ENCODE measurements around the gene CABLES2. TPM values are rescaled to one million over a fixed set of nuclear protein-coding genes. Genes with fewer than 3 reads are reported as not detected.

Gene CABLES2
- total RNA-seq, 1 donor = 1.8 TPM

- Histone ChIP-seq H3K27ac (ENCODE audit: low read depth, low read length) (no peak overlapping the region), H2AFZ (ENCODE audit: low read length) (no peak overlapping the region), H3K4me3 (ENCODE audit: insufficient read depth, low read length) (peak overlapping the region; percentile 19), H3K79me2 (ENCODE audit: insufficient read depth, low read length) (no peaks in the 10 kb centered on the region), H4K20me1 (ENCODE audit: insufficient read depth, low read length) (no peaks in the 10 kb centered on the region), H3K4me1 (ENCODE audit: insufficient read depth, low read length) (peaks cover 33% of the 10 kb centered on the region), H3K4me2 (ENCODE audit: insufficient read depth, low read length) (peak overlapping the region; percentile 75), H3K36me3 (ENCODE audit: insufficient read depth, low read length) (no peaks in the 10 kb centered on the region), H3K27me3 (ENCODE audit: insufficient read depth, low read length) (peaks cover 34% of the 10 kb centered on the region), H3K9me3 (ENCODE audit: low read depth, low read length) (no peaks in the 10 kb centered on the region)
- DNase-seq (ENCODE audit: insufficient read length, low spot score, missing footprints) = peak; percentile 98
- TF ChIP-seq, protein P1, sequence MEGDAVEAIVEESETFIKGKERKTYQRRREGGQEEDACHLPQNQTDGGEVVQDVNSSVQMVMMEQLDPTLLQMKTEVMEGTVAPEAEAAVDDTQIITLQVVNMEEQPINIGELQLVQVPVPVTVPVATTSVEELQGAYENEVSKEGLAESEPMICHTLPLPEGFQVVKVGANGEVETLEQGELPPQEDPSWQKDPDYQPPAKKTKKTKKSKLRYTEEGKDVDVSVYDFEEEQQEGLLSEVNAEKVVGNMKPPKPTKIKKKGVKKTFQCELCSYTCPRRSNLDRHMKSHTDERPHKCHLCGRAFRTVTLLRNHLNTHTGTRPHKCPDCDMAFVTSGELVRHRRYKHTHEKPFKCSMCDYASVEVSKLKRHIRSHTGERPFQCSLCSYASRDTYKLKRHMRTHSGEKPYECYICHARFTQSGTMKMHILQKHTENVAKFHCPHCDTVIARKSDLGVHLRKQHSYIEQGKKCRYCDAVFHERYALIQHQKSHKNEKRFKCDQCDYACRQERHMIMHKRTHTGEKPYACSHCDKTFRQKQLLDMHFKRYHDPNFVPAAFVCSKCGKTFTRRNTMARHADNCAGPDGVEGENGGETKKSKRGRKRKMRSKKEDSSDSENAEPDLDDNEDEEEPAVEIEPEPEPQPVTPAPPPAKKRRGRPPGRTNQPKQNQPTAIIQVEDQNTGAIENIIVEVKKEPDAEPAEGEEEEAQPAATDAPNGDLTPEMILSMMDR (IDR thresholded peaks at IDR 0.05; ENCODE audit: extremely low read depth, low read depth, low read length) = no peak
These were observed 36.8 kb downstream of the CABLES2 start for GRCh38 chr20:62370115-62370806.

GRCh38 chr20:62369815-62370114, 37.3 kb downstream of the CABLES2 start:
- Histone ChIP-seq H3K27ac (ENCODE audit: low read depth, low read length) (no peak overlapping the region), H3K27me3 (ENCODE audit: insufficient read depth, low read length) (peaks cover 34% of the 10 kb centered on the region), H3K36me3 (ENCODE audit: insufficient read depth, low read length) (no peaks in the 10 kb centered on the region), H2AFZ (ENCODE audit: low read length) (no peak overlapping the region), H3K4me3 (ENCODE audit: insufficient read depth, low read length) (peak overlapping the region; percentile 19), H4K20me1 (ENCODE audit: insufficient read depth, low read length) (no peaks in the 10 kb centered on the region), H3K79me2 (ENCODE audit: insufficient read depth, low read length) (no peaks in the 10 kb centered on the region), H3K4me1 (ENCODE audit: insufficient read depth, low read length) (peaks cover 33% of the 10 kb centered on the region), H3K9me3 (ENCODE audit: low read depth, low read length) (no peaks in the 10 kb centered on the region), H3K4me2 (ENCODE audit: insufficient read depth, low read length) (peak overlapping the region; percentile 75)
- no peak for DNase-seq (ENCODE audit: insufficient read length, low spot score, missing footprints)
- TF ChIP-seq, protein P1 (IDR thresholded peaks at IDR 0.05; ENCODE audit: extremely low read depth, low read depth, low read length) = no peak

DNA sequence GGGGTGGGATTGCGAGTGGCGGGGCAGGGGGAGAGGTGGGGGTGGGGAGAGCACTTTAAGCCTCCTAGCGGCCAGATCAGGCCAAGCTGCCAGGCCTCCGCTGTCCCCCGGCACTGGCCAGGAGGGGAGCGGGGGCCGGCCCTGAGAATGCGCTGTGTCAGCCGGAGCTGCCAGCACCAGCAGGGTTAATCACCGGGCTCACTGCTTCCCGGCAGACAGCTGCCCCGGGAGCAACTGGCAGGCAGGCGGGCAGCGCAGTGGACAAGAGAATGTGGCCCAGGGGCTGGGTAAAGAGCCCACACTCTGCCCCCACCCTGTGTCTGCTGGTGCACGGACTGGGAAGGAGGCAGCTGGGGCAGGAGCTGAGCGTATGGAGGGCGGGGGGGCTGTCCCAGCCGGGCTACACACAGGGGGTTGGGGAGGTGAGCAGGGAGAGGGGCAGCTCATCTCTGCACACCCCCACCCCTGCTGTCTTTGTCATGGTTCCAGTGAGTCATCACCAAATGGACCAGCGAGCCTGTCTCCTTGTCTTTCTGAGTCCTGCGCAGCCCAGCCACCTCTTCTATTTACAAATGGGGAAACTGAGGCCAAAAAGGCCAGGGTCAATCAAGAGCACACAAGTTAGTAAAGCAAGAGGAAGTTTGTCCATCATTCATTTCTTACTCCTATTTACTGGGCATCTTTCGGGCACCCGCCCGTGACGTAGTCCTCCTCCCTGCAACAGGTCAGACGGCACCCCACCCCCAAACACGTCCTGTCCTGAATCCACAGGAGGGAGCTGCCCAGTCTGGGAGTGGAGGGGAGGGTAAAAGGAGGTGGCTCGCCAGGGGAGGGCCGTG, 37.9 kb downstream of the CABLES2 start:
- Histone ChIP-seq H3K4me2 (ENCODE audit: insufficient read depth, low read length) (peak overlapping the region; percentile 75), H3K4me1 (ENCODE audit: insufficient read depth, low read length) (peaks cover 33% of the 10 kb centered on the region), H4K20me1 (ENCODE audit: insufficient read depth, low read length) (peaks cover 2% of the 10 kb centered on the region), H2AFZ (ENCODE audit: low read length) (no peak overlapping the region), H3K27ac (ENCODE audit: low read depth, low read length) (no peak overlapping the region), H3K9me3 (ENCODE audit: low read depth, low read length) (no peaks in the 10 kb centered on the region), H3K79me2 (ENCODE audit: insufficient read depth, low read length) (no peaks in the 10 kb centered on the region), H3K4me3 (ENCODE audit: insufficient read depth, low read length) (peak overlapping the region; percentile 51), H3K36me3 (ENCODE audit: insufficient read depth, low read length) (no peaks in the 10 kb centered on the region), H3K27me3 (ENCODE audit: insufficient read depth, low read length) (peaks cover 29% of the 10 kb centered on the region)
- DNase-seq (ENCODE audit: insufficient read length, low spot score, missing footprints) = peak; percentile 97
- TF ChIP-seq, protein P1 (IDR thresholded peaks at IDR 0.05; ENCODE audit: extremely low read depth, low read depth, low read length) = peak; percentile 28

DNA sequence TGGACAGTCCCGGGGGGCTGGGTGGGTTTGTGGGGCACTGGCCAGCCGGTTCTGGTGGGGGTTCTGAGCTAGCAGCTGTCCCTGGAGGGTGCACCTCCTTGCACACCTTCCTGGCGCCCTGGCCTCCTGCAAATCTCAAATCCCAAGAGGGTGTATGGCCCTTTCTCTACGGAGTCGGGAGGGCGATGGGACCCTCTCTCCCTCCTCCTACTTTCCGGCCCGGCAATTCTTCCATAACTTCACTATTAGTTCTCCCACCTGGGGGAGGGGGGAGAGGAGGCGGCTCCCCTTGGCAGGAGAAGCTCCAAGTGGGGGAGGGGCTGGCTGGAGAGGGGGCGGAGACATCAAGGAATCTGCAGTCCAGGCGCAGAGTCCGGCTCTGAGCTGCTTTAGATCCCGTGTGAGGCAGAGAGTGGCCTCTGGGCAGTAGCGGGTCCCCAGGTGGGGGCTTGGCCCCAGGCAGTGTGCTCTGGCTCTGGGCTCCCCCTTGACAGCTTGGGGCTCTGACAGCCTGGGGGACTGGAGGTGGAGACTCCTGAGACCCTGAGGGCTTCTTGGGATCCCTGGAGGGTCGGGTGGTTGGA, 38.6 kb downstream of the CABLES2 start:
- peak overlapping the region; percentile 75 for H3K4me2 ChIP-seq (ENCODE audit: insufficient read depth, low read length)
- peaks cover 2% of the 10 kb centered on the region for H4K20me1 ChIP-seq (ENCODE audit: insufficient read depth, low read length)
- no peaks in the 10 kb centered on the region for H3K9me3 ChIP-seq (ENCODE audit: low read depth, low read length)
- H3K4me3 ChIP-seq (ENCODE audit: insufficient read depth, low read length) = peak overlapping the region; percentile 51
- TF ChIP-seq, protein P1 (IDR thresholded peaks at IDR 0.05; ENCODE audit: extremely low read depth, low read depth, low read length) = no peak
- H3K27ac ChIP-seq (ENCODE audit: low read depth, low read length) = no peak overlapping the region
- DNase-seq (ENCODE audit: insufficient read length, low spot score, missing footprints) = no peak
- peaks cover 33% of the 10 kb centered on the region for H3K4me1 ChIP-seq (ENCODE audit: insufficient read depth, low read length)
- no peak overlapping the region for H2AFZ ChIP-seq (ENCODE audit: low read length)
- no peaks in the 10 kb centered on the region for H3K79me2 ChIP-seq (ENCODE audit: insufficient read depth, low read length)
- H3K36me3 ChIP-seq (ENCODE audit: insufficient read depth, low read length) = no peaks in the 10 kb centered on the region
- H3K27me3 ChIP-seq (ENCODE audit: insufficient read depth, low read length) = peaks cover 25% of the 10 kb centered on the region

Measured in osteoblast (primary cell).